Esophagus muscularis mucosa (tissue), 4 donors: Measurements from ENCODE around the gene TRPM3. TPM values are rescaled to one million over a fixed set of nuclear protein-coding genes. Genes with fewer than 3 reads are reported as not detected.

Experiments
- DNase-seq: peaks from one replicate; pipeline ENCODE4 v3.0.0-alpha.2; 2017; ENCODE audit errors: extremely low spot score
- H3K27ac ChIP-seq, 4 donors: fragments of 200-600 bp; sonication (generic); replicated peaks in 1 of 4; 1 replicate in 3 of 4; 2 replicates in 1 of 4; pipeline ENCODE4 v1.5.1; 2016 to 2019; ENCODE audit warnings: mild to moderate bottlenecking in 1 of 4
- H3K27me3 ChIP-seq, 4 donors: fragments of 200-600 bp; sonication (generic); one replicate each; pipeline versions ENCODE4 v1.5.1 to v1.6.0; 2016 to 2019
- H3K36me3 ChIP-seq, 4 donors: fragments of 200-600 bp; sonication (generic); one replicate each; pipeline ENCODE4 v1.5.1; 2016 to 2019
- H3K4me1 ChIP-seq, 4 donors: fragments of 200-600 bp; sonication (generic); one replicate each; pipeline ENCODE4 v1.5.1; 2016 to 2019
- H3K4me3 ChIP-seq, 4 donors: fragments of 200-600 bp; sonication (generic); 1 replicate in 2 of 4; 2 replicates in 2 of 4; pipeline ENCODE4 v1.5.1; 2016 to 2019; ENCODE audit warnings: mild to moderate bottlenecking in 4 of 4, moderate library complexity in 1 of 4
- H3K9me3 ChIP-seq, 4 donors: fragments of 200-600 bp; sonication (generic); 1 replicate in 3 of 4; 2 replicates in 1 of 4; pipeline ENCODE4 v1.5.1; 2016 to 2019
- CTCF ChIP-seq, 3 experiments: fragments of 200-600 bp in 2 of 3; fragments of 450-650 bp in 1 of 3; sonication (generic) in 2 of 3; IDR thresholded peaks; one replicate each; pipeline ENCODE4 v1.5.1; 2017 to 2019; ENCODE audit warnings: antibody characterized with exemption in 3 of 3, mild to moderate bottlenecking in 2 of 3, moderate library complexity in 1 of 3
- EP300 ChIP-seq: sonication (generic); formaldehyde crosslinking; IDR thresholded peaks from one replicate; pipeline ENCODE4 v1.6.1; 2017; ENCODE audit warnings: antibody characterized with exemption
- POLR2A ChIP-seq: fragments of 450-650 bp; IDR thresholded peaks from one replicate; pipeline ENCODE4 v1.6.1; 2017; ENCODE audit warnings: antibody characterized with exemption, moderate library complexity, mild to moderate bottlenecking, low read depth
- POLR2AphosphoS5 ChIP-seq, 2 donors: sonication (generic); formaldehyde crosslinking; IDR thresholded peaks; one replicate each; pipeline ENCODE4 v1.6.1; 2017; ENCODE audit warnings: antibody characterized with exemption in 2 of 2
- WGBS: methylation state at CpG from one replicate; pipeline ENCODE4 v1.1.5; 2018; 5-methylcytosine and 5-hydroxymethylcytosine counted together
- intact Hi-C: fragments of 100-400 bp; cut with DNase I; formaldehyde crosslinking; loops from one replicate; pipeline ENCODE4 v1.15.1; 2023
- total RNA-seq, 4 donors: library from RNA; depleted of rRNA; stranded (reverse); fragments of >200 nt; gene quantifications; one replicate each; pipeline versions ENCODE4 v1.1.0 to v1.2.1, GENCODE V29; 2016

Gene TRPM3
- total RNA-seq, 4 donors from 2014 or later, result 0.13 to 0.17 TPM; not detected in 2

- Histone ChIP-seq H3K27me3 (no peaks in the 10 kb centered on the region), H3K9me3 (no peaks in the 10 kb centered on the region), H3K27ac (no peak overlapping the region), H3K4me1 (no peaks in the 10 kb centered on the region), H3K4me3 (no peak overlapping the region), H3K36me3 (no peaks in the 10 kb centered on the region)
- no peak for DNase-seq
- intact Hi-C loops, result no loop called here
- TF ChIP-seq EP300 (no peak), CTCF (IDR thresholded peaks at IDR 0.05) (no peak), POLR2AphosphoS5 (IDR thresholded peaks at IDR 0.05) (no peak), POLR2A (no peak)
- 81% methylated on average over 1 of the region's 1 CpG for WGBS
Observed at GRCh38 chr9:70765946-70766345, 355.5 kb downstream of the TRPM3 start.

- TF ChIP-seq CTCF (IDR thresholded peaks at IDR 0.05) (no peak), EP300 (no peak), POLR2A (no peak), POLR2AphosphoS5 (IDR thresholded peaks at IDR 0.05) (no peak)
- no peaks in the 10 kb centered on the region for H3K27me3 ChIP-seq
- no peak for DNase-seq
- H3K36me3 ChIP-seq, result no peaks in the 10 kb centered on the region
- 20% methylated on average over 8 of the region's 8 CpGs for WGBS
- H3K4me3 ChIP-seq, result no peak overlapping the region
- no peaks in the 10 kb centered on the region for H3K9me3 ChIP-seq
- intact Hi-C loops, result no loop called here
- no peaks in the 10 kb centered on the region for H3K4me1 ChIP-seq
- H3K27ac ChIP-seq, result no peak overlapping the region
Observed at GRCh38 chr9:70761139-70761670, 360.2 kb downstream of the TRPM3 start.

GRCh38 chr9:70760228-70760627 lies 361.2 kb downstream of the TRPM3 start:
- intact Hi-C loops, result no loop called here
- Histone ChIP-seq H3K4me3 (no peak overlapping the region), H3K4me1 (no peaks in the 10 kb centered on the region), H3K9me3 (no peaks in the 10 kb centered on the region), H3K27me3 (no peaks in the 10 kb centered on the region), H3K27ac (no peak overlapping the region), H3K36me3 (no peaks in the 10 kb centered on the region)
- TF ChIP-seq POLR2A, result no peak
- TF ChIP-seq POLR2AphosphoS5 (IDR thresholded peaks at IDR 0.05), result no peak
- no peak for TF ChIP-seq EP300
- no peak for TF ChIP-seq CTCF (IDR thresholded peaks at IDR 0.05)
- WGBS, result 77% methylated on average over 8 of the region's 8 CpGs
- no peak for DNase-seq

GRCh38 chr9:70753311-70753710 lies 368.1 kb downstream of the TRPM3 start:
- no peak overlapping the region for H3K27ac ChIP-seq
- intact Hi-C loops, result no loop called here
- no peak overlapping the region for H3K4me3 ChIP-seq
- TF ChIP-seq EP300 (no peak), POLR2A (no peak)
- 57% methylated on average over 4 of the region's 4 CpGs for WGBS
- no peaks in the 10 kb centered on the region for H3K27me3 ChIP-seq
- no peak for DNase-seq
- H3K36me3 ChIP-seq, result no peaks in the 10 kb centered on the region
- no peaks in the 10 kb centered on the region for H3K4me1 ChIP-seq
- no peaks in the 10 kb centered on the region for H3K9me3 ChIP-seq

GRCh38 chr9:70749066-70749465 lies 372.4 kb downstream of the TRPM3 start:
- Histone ChIP-seq H3K4me3 (no peak overlapping the region), H3K27ac (no peak overlapping the region), H3K9me3 (no peaks in the 10 kb centered on the region), H3K27me3 (no peaks in the 10 kb centered on the region), H3K36me3 (no peaks in the 10 kb centered on the region), H3K4me1 (no peaks in the 10 kb centered on the region)
- no peak for TF ChIP-seq CTCF (IDR thresholded peaks at IDR 0.05)
- TF ChIP-seq POLR2AphosphoS5 (IDR thresholded peaks at IDR 0.05), result no peak
- no peak for TF ChIP-seq POLR2A
- no peak for TF ChIP-seq EP300
- no peak for DNase-seq
- 84% methylated on average over 2 of the region's 2 CpGs for WGBS
- intact Hi-C loops, result no loop called here
